ENCODE measurements around the gene CYP2U1. TPM values are rescaled to one million over a fixed set of nuclear protein-coding genes. Genes with fewer than 3 reads are reported as not detected.
"Not testable (repeated sequence)": the region's sequence is repeated elsewhere in the genome, so short reads cannot be mapped to it uniquely, and the experiment has no call there.

The CYP2U1 gene
- total RNA-seq, 1 donor from 2014 or later: 5.2 TPM

- no peak overlapping the region for H3K27ac Mint-ChIP-seq
- no peaks in the 10 kb centered on the region for H3K4me1 Mint-ChIP-seq (ENCODE audit: low read depth)
- no peaks in the 10 kb centered on the region for H3K36me3 Mint-ChIP-seq (ENCODE audit: insufficient read depth)
- TF ChIP-seq, protein P1, sequence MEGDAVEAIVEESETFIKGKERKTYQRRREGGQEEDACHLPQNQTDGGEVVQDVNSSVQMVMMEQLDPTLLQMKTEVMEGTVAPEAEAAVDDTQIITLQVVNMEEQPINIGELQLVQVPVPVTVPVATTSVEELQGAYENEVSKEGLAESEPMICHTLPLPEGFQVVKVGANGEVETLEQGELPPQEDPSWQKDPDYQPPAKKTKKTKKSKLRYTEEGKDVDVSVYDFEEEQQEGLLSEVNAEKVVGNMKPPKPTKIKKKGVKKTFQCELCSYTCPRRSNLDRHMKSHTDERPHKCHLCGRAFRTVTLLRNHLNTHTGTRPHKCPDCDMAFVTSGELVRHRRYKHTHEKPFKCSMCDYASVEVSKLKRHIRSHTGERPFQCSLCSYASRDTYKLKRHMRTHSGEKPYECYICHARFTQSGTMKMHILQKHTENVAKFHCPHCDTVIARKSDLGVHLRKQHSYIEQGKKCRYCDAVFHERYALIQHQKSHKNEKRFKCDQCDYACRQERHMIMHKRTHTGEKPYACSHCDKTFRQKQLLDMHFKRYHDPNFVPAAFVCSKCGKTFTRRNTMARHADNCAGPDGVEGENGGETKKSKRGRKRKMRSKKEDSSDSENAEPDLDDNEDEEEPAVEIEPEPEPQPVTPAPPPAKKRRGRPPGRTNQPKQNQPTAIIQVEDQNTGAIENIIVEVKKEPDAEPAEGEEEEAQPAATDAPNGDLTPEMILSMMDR (IDR thresholded peaks at IDR 0.05; ENCODE audit: unreplicated experiment): no peak
- H3K27me3 Mint-ChIP-seq: peaks cover 7% of the 10 kb centered on the region
- no peak for DNase-seq (ENCODE audit: low spot score, unreplicated experiment)
- peaks cover 12% of the 10 kb centered on the region for H3K9me3 Mint-ChIP-seq (ENCODE audit: low read depth)
- no peak overlapping the region for H3K4me3 Mint-ChIP-seq (ENCODE audit: low read depth)
These were observed 8.6 kb upstream of the CYP2U1 start for GRCh38 chr4:107922486-107923473.

DNA sequence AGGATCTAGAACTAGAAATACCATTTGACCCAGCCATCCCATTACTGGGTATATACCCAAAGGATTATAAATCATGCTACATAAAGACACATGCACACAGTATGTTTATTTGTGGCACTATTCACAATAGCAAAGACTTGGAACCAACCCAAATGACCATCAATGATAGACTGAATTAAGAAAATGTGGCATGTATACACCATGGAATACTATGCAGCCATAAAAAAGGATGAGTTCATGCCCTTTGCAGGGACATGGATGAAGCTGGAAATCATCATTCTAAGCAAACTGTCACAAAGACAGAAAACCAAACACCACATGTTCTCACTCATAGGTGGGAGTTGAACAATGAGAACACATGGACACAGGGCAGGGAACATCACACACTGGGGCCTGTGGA lies 5.6 kb upstream of the CYP2U1 start:
- not testable (repeated sequence) for DNase-seq (ENCODE audit: low spot score, unreplicated experiment); H3K4me3 Mint-ChIP-seq (ENCODE audit: low read depth); H3K4me1 Mint-ChIP-seq (ENCODE audit: low read depth); H3K27ac Mint-ChIP-seq; H3K36me3 Mint-ChIP-seq (ENCODE audit: insufficient read depth); H3K9me3 Mint-ChIP-seq (ENCODE audit: low read depth)
- H3K27me3 Mint-ChIP-seq: peaks cover 26% of the 10 kb centered on the region

- H3K4me1 Mint-ChIP-seq (ENCODE audit: low read depth); H3K9me3 Mint-ChIP-seq (ENCODE audit: low read depth); H3K27ac Mint-ChIP-seq; H3K4me3 Mint-ChIP-seq (ENCODE audit: low read depth); DNase-seq (ENCODE audit: low spot score, unreplicated experiment); H3K36me3 Mint-ChIP-seq (ENCODE audit: insufficient read depth): not testable (repeated sequence)
- H3K27me3 Mint-ChIP-seq: peaks cover 30% of the 10 kb centered on the region
These were observed 4.5 kb upstream of the CYP2U1 start for GRCh38 chr4:107926875-107927274.

- H3K36me3 Mint-ChIP-seq (ENCODE audit: insufficient read depth): peaks cover 2% of the 10 kb centered on the region
These were observed 499 bp downstream of the CYP2U1 start for GRCh38 chr4:107931775-107932321.

GRCh38 chr4:107935246-107935645 lies 3.9 kb downstream of the CYP2U1 start:
- peaks cover 29% of the 10 kb centered on the region for H3K27me3 Mint-ChIP-seq
- TF ChIP-seq, protein P1 (IDR thresholded peaks at IDR 0.05; ENCODE audit: unreplicated experiment): no peak
- H3K36me3 Mint-ChIP-seq (ENCODE audit: insufficient read depth): peaks cover 4% of the 10 kb centered on the region
- H3K27ac Mint-ChIP-seq: no peak overlapping the region
- peaks cover 3% of the 10 kb centered on the region for H3K9me3 Mint-ChIP-seq (ENCODE audit: low read depth)
- DNase-seq (ENCODE audit: low spot score, unreplicated experiment): no peak
- H3K4me3 Mint-ChIP-seq (ENCODE audit: low read depth): no peak overlapping the region
- H3K4me1 Mint-ChIP-seq (ENCODE audit: low read depth): peaks cover 8% of the 10 kb centered on the region

More at GRCh38 chr4:107931775-107932321, 499 bp downstream of the CYP2U1 start:
- Mint-ChIP-seq H3K27me3 (peaks cover 51% of the 10 kb centered on the region), H3K9me3 (ENCODE audit: low read depth) (no peaks in the 10 kb centered on the region), H3K4me1 (ENCODE audit: low read depth) (peaks cover 8% of the 10 kb centered on the region), H3K27ac (peak overlapping the region; percentile 87), H3K4me3 (ENCODE audit: low read depth) (peak overlapping the region; percentile 77)
- TF ChIP-seq, protein P1 (IDR thresholded peaks at IDR 0.05; ENCODE audit: unreplicated experiment): no peak
- DNase-seq (ENCODE audit: low spot score, unreplicated experiment): no peak

DNA sequence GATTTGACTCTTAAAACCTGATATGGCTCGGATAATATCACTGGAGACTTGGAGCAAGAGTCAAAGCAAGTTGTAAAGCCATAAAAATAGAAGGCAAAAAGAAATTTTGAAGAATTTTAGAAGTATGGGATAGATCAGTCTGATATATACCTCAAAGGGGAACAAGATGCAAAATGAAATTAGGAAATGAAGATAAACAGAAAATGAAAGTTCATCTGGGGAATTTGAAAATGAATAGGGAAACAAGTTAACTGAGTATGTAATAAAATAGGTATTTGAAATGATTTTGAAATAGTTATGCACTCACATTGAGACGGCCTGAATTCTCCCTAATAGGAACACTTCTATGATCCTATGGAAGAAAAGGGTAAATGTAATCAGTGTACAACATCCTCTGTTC lies 5.7 kb downstream of the CYP2U1 start:
- peaks cover 4% of the 10 kb centered on the region for H3K36me3 Mint-ChIP-seq (ENCODE audit: insufficient read depth)

More for the DNA sequence above, 5.7 kb downstream of the CYP2U1 start:
- Mint-ChIP-seq H3K27me3 (peaks cover 20% of the 10 kb centered on the region), H3K4me1 (ENCODE audit: low read depth) (peaks cover 3% of the 10 kb centered on the region), H3K4me3 (ENCODE audit: low read depth) (no peak overlapping the region), H3K9me3 (ENCODE audit: low read depth) (peaks cover 3% of the 10 kb centered on the region), H3K27ac (no peak overlapping the region)
- DNase-seq (ENCODE audit: low spot score, unreplicated experiment): no peak
- TF ChIP-seq, protein P1 (IDR thresholded peaks at IDR 0.05; ENCODE audit: unreplicated experiment): no peak
